WTC11 (cell line): Measurements from ENCODE around the gene ACACA.

Source experiments
- CBFB ChIP-seq: sonication (generic); formaldehyde crosslinking; IDR thresholded peaks from 2 replicates; pipeline ENCODE4 v1.8.1; 2022; ENCODE audit warnings: mild to moderate bottlenecking, low read depth, missing genetic modification reagents
- ETV6 ChIP-seq: sonication (generic); formaldehyde crosslinking; IDR thresholded peaks from 2 replicates; pipeline ENCODE4 v1.8.1; 2022; ENCODE audit warnings: mild to moderate bottlenecking, missing genetic modification reagents
- JUN ChIP-seq: sonication (generic); formaldehyde crosslinking; IDR thresholded peaks from 2 replicates; pipeline ENCODE4 v1.8.0; 2023; ENCODE audit warnings: mild to moderate bottlenecking, missing genetic modification reagents
- MYBL2 ChIP-seq: sonication (generic); formaldehyde crosslinking; IDR thresholded peaks from 2 replicates; pipeline ENCODE4 v1.8.1; 2023; ENCODE audit warnings: mild to moderate bottlenecking, moderate library complexity, missing genetic modification reagents
- NFYB ChIP-seq: sonication (generic); formaldehyde crosslinking; conservative IDR thresholded peaks from 2 replicates; pipeline ENCODE4 v1.8.0; 2022; ENCODE audit warnings: low read depth, missing genetic modification reagents
- NR3C1 ChIP-seq: sonication (generic); formaldehyde crosslinking; conservative IDR thresholded peaks from 2 replicates; pipeline ENCODE4 v1.8.1; 2023; ENCODE audit warnings: low read depth, mild to moderate bottlenecking, missing genetic modification reagents
- RELA ChIP-seq: sonication (generic); formaldehyde crosslinking; IDR thresholded peaks from 2 replicates; pipeline ENCODE4 v1.8.1; 2022; ENCODE audit warnings: missing genetic modification reagents, mild to moderate bottlenecking, borderline replicate concordance
- RORB ChIP-seq: fragments of 250-450 bp; sonication (Bioruptor Pico); IDR thresholded peaks from 2 replicates; pipeline ENCODE4 v1.9.0; 2021; ENCODE audit warnings: mild to moderate bottlenecking
- TEAD1 ChIP-seq: sonication (generic); formaldehyde crosslinking; IDR thresholded peaks from 2 replicates; pipeline ENCODE4 v1.8.0; 2022; ENCODE audit warnings: mild to moderate bottlenecking, missing genetic modification reagents
- TP53 ChIP-seq: sonication (generic); formaldehyde crosslinking; IDR thresholded peaks from 2 replicates; pipeline ENCODE4 v1.8.1; 2023; ENCODE audit warnings: mild to moderate bottlenecking, missing genetic modification reagents
- TF ChIP-seq, protein P1 (sequence below): sonication (generic); formaldehyde crosslinking; IDR thresholded peaks from 2 replicates; pipeline ENCODE4 v1.8.0; 2022; ENCODE audit warnings: mild to moderate bottlenecking, missing genetic modification reagents
- TF ChIP-seq, protein P2 (sequence below): fragments of 200-600 bp; IDR thresholded peaks from 2 replicates; pipeline ENCODE4 v1.8.0; 2022; ENCODE audit warnings: antibody characterized with exemption
- TF ChIP-seq, protein P3 (sequence below): sonication (generic); formaldehyde crosslinking; IDR thresholded peaks from 2 replicates; pipeline ENCODE4 v1.8.1; 2022; ENCODE audit warnings: missing genetic modification reagents, borderline replicate concordance

DNA sequence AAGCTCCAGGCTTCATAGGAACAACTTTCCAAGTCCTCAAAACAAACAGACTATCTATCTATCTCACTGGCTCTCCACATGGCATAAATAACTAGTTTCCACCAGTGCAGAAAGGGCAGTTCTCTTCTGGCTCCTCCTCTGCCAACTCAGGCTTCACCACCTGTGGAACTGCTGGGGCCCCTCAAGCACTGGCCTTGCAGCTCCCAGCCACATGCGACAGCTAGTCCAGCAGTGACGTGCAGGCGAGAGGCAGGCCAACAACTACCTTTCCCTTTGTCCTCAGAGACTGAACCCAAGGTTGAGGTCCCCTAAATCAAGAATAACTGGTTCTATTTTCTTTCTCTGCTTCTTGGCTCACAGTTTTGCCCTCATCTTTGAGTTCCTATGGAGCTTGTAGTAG lies 320.3 kb downstream of the ACACA start:
- TF ChIP-seq CBFB (CRISPR knock-in tag), result no peak
- TF ChIP-seq, protein P1, sequence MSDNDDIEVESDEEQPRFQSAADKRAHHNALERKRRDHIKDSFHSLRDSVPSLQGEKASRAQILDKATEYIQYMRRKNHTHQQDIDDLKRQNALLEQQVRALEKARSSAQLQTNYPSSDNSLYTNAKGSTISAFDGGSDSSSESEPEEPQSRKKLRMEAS (CRISPR knock-in tag), result no peak
- TF ChIP-seq MYBL2, result no peak
- TF ChIP-seq NR3C1 (CRISPR knock-in tag), result no peak
- TF ChIP-seq, protein P2, sequence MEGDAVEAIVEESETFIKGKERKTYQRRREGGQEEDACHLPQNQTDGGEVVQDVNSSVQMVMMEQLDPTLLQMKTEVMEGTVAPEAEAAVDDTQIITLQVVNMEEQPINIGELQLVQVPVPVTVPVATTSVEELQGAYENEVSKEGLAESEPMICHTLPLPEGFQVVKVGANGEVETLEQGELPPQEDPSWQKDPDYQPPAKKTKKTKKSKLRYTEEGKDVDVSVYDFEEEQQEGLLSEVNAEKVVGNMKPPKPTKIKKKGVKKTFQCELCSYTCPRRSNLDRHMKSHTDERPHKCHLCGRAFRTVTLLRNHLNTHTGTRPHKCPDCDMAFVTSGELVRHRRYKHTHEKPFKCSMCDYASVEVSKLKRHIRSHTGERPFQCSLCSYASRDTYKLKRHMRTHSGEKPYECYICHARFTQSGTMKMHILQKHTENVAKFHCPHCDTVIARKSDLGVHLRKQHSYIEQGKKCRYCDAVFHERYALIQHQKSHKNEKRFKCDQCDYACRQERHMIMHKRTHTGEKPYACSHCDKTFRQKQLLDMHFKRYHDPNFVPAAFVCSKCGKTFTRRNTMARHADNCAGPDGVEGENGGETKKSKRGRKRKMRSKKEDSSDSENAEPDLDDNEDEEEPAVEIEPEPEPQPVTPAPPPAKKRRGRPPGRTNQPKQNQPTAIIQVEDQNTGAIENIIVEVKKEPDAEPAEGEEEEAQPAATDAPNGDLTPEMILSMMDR, result no peak
- TF ChIP-seq RORB (CRISPR knock-in tag), result no peak
- no peak for TF ChIP-seq JUN (CRISPR knock-in tag)
- TF ChIP-seq, protein P3, sequence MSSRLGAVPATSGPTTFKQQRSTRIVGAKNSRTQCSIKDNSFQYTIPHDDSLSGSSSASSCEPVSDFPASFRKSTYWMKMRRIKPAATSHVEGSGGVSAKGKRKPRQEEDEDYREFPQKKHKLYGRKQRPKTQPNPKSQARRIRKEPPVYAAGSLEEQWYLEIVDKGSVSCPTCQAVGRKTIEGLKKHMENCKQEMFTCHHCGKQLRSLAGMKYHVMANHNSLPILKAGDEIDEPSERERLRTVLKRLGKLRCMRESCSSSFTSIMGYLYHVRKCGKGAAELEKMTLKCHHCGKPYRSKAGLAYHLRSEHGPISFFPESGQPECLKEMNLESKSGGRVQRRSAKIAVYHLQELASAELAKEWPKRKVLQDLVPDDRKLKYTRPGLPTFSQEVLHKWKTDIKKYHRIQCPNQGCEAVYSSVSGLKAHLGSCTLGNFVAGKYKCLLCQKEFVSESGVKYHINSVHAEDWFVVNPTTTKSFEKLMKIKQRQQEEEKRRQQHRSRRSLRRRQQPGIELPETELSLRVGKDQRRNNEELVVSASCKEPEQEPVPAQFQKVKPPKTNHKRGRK (CRISPR knock-in tag), result no peak
- no peak for TF ChIP-seq TEAD1 (CRISPR knock-in tag)
- TF ChIP-seq NFYB (CRISPR knock-in tag), result no peak
- TF ChIP-seq TP53 (CRISPR knock-in tag), result no peak
- no peak for TF ChIP-seq ETV6 (CRISPR knock-in tag)
- TF ChIP-seq RELA (CRISPR knock-in tag), result no peak
